COR-L47 (cell line): ENCODE results near the gene CLEC4E.
"Not testable (repeated sequence)": the region's sequence is repeated elsewhere in the genome, so short reads cannot be mapped to it uniquely, and the experiment has no call there.

ENCODE experiments used
- DNase-seq: peaks from one replicate; lab custom pipeline; 2025; lab: John Stamatoyannopoulos, UW

The CLEC4E gene, protein sequence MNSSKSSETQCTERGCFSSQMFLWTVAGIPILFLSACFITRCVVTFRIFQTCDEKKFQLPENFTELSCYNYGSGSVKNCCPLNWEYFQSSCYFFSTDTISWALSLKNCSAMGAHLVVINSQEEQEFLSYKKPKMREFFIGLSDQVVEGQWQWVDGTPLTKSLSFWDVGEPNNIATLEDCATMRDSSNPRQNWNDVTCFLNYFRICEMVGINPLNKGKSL

DNA sequence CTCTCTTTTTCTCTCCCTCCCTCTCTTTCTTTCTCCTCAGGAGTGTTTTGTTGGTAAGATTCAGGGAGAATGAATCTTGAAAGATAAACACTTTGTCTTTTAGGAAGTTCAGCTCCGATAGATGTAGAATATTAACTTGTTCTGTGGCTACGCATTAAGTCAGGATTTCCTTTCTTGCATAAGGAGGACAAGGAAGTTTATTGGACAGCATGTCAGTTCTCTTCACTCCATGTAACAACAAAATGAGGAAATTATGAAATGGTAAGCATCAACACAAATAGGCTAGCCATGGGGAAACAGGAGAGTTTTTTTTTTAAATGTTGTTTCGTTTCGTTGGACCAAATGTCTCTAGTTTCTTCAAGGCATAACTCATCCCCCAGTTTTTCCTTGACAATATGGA, at the start of gene CLEC4E:
Gene CLEC4E, minus strand, starts transcription at position 75 of the 400 bp plus-strand sequence. CDS start 108 bp downstream, outside the sequence.
- DNase-seq: not testable (repeated sequence)

DNA sequence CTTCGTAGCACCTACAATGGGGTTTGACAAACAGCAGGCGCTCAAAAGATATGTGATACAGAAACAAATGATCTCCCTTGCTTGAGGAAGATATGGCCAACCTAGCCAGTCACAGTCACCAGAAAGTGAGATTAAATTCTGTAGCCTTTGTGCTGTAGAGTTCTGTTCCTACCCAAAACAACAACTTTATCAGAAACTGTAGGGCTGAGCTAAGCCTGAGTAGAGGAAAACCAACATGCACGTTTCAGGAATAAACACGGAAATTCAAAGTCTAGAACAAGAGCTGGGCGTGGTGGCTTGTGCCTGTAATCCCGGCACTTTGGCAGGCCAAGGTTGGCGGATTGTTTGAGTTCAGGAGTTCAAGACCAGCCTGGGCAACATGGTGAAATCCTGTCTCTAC, 49.0 kb upstream of the CLEC4E start:
- DNase-seq: no peak

DNA sequence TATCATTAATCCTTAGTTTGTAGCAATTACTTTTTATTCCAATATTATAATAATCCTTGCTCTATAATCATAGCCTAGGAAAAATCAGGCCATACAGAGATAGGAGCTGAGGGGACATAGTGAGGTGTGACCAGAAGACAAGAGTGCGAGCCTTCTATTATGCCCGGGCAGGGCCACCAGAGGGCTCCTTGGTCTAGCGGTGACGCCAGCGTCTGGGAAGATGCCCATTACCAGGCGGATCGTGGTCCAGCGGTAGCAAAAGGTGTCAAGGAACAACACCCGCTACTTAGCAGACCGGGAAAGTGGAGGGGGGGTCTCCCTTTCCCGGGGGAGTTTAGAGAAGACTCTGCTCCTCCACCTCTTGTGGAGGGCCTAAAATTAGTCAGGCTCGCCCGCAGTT, 43.8 kb upstream of the CLEC4E start:
- not testable (repeated sequence) for DNase-seq

DNA sequence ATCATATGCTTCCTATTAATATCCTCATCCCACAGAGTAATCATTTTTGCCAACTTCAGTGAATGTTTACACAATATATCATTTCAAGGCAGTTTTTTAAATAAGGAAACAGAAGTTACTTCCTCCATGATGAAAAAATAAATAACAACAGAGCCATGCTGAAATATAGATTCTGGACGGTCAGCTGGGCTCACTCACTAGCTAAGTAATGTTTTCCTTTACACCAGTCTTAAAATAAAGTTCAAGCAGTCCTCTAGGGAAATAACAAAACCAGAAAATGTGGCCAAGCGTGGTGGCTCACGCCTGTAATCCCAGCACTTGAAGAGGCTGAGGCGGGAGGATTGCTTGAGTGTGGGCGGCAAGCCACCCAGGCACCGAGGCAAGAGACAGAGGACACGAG, 43.3 kb upstream of the CLEC4E start:
- DNase-seq: no peak

DNA sequence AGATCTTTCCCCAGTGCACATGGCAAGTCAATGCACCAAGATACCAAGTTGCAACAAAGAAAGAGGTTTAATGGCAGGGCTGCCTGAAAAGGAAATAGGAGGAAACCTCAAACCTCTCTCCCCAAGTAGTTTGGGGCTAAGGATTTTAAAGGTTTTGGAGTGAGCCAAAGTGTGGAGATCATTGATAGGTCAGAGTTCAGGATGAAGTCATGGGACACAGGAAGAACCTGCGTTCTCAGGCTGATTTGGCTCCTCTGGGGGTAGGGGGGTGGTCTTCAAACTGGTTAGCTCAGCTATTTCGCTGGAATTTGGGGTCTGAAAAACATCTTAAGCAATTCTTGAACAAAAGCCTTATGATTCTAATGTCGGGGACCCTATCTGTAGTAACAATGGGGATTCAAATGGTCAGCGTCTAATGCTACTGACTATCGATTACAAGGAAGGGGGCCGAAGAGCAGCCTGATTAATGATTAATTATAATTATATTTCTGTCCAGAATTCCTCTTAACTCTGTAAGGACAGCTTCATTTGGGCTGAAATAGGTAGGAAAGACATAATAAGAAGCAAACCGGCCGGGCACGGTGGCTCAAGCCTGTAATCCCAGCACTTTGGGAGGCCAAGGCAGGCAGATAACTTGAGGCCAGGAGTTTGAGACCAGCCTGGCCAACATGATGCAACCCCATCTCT, 40.5 kb upstream of the CLEC4E start:
- DNase-seq: no peak

DNA sequence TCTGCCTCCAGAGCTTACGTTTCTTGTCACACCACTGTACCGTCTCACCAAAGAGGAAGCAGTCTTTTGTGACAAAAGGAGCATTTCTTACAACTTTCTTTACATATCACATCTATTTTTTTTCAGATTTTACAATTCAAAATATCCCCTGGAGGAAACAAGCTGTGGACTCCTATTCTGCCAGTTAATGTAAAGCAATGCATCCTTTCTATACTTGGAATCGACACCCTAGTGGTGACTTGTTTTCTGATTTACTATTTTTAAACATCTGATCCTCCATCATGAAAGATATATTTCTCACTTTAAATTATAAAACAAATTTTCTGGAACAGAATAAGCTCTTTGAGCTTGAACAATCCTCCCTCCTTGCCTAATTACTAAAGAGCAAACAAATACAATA, 37.2 kb upstream of the CLEC4E start:
- DNase-seq: no peak

DNA sequence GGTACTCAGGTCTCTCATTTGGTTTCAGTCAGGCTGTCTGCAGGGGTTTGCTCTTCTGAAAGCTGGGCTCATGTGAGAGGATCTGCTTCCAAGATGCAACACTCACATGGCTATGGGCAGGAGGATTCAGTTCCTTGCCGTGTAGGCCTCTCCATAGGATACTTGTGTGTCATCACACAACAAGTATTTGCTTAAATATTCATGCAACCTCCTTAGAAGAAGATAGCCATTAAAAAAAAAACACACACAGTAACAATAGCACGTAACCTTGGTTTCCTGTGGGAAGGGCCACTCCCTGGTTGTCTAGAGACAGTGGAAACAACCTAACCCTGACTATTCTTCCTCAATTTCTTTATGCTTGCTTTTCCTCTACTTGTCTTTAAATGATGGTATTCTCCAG, 31.8 kb upstream of the CLEC4E start:
- DNase-seq: no peak

DNA sequence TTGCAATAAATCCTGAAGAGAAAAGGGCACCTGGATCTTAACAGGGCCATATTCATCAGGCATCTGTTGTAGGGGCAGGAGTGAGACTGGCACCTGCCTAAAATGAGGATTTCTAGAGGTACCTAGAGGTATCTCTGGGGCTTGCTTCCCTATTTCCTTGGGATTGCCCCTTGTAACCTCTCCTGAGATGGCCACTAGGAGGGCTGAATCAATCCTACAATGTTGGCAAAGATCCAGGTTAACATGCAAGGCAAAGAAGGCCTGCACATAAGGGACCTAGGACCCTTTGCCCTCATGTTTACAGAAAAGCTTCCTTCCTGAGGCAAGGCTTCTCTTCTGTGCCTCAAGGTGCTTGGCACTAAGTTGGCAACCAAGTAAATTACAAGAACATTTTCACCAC, 25.8 kb upstream of the CLEC4E start:
- DNase-seq: no peak

DNA sequence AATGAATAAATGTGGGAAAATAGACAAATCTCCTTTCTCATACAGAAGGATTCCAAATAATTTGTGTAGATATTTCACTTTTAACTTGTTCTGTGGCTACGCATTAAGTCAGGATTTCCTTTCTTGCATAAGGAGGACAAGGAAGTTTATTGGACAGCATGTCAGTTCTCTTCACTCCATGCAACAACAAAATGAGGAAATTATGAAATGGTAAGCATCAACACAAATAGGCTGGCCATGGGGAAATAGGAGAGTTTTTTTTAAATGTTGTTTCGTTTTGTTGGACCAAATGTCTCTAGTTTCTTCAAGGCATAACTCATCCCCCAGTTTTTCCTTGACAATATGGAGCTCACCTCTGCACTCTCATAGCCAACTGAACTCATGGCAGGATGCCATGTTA, 25.3 kb upstream of the CLEC4E start:
- not testable (repeated sequence) for DNase-seq

DNA sequence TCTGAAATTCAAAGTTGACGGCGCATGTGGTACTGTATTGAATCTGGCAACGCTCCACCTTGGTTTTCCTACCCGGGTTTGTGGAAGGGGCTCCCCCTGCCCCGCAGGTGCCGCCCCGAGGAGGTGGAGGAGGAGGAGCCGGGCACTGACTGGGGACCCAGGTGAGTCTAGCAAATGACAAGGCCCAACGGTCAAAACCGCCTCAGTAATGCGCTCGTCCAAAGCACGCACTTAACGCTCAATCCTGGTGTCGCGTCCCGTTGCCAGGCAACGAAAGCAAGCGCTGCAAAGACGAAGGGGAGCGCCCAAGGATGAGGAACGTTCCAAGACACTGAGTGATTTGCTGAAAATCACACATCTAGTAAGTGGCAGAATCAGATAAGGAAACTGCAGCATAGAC, 24.0 kb upstream of the CLEC4E start:
- no peak for DNase-seq

DNA sequence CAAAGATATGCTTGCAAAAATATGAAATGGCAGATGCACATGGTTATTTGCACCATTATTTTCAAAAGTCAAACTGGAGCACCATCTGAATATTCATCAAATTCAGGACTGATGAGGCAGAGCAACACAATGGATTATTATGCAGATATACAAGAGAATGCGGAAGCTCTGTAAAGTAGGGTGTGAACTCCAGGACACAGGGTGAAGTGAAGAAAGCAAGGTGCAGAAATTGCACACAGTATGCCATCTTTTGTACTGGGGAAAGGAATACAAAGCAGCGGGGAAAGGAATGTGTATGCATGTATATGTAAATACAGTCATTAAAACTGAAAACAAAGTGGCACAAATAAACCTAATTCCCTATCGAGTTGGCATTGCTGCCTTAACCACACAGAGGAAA, 22.7 kb upstream of the CLEC4E start:
- DNase-seq: no peak

DNA sequence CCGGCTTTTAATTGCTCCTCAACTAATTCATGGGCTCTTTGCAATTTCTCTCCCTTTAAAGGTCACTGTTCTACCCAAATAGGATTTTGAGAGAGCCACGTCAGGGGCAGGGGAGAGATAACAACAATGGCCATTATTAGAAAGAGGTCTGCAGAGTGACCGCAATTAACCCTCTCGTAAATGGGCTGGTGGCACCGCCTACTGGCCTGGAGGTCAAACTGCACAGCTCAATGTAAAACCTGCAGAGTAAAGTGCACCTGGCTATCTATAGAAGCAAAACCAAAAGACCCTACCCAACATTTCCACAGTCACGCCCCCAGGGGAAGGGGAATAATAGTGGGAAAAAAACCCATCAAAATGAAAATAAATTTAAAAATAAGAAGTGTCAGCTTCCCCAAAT, 21.6 kb upstream of the CLEC4E start:
- DNase-seq: no peak

DNA sequence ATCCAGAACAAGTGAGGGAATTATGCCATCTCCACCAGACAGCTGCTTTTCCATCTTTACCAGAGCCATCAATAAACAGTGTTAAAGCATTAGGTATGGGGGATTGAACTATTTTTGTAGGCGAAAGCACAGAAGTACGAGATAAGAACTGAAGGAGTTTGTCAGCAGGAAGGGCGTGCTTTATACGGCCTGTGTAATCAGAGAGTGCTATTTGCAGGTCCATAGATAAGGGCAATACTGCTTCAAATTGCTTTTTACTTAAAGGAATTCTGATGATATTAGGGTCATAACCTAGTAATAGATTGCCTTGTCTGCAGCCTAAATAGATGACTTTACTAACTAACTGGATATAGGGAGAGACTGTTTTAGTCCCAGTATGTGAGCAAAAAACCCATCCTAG, 20.3 kb upstream of the CLEC4E start:
- no peak for DNase-seq

DNA sequence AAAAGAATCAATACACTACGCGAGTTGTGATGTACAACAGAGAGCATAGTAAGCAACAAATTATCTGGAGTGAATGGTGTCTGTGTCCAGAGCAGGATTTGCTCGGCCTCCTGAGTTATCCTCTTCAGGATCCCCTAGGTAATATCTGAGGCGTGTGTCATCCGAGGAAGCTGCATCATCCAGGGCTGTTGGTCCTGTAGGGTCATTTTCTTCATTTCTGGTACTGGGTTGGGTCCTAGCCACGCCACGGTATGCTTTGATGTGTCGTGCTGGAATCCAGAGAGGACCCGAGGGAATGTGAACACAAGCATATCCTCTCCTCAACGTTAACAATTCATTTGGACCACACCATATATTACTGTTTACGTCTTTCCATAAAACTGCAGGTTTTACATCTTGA, 19.0 kb upstream of the CLEC4E start:
- DNase-seq: no peak

DNA sequence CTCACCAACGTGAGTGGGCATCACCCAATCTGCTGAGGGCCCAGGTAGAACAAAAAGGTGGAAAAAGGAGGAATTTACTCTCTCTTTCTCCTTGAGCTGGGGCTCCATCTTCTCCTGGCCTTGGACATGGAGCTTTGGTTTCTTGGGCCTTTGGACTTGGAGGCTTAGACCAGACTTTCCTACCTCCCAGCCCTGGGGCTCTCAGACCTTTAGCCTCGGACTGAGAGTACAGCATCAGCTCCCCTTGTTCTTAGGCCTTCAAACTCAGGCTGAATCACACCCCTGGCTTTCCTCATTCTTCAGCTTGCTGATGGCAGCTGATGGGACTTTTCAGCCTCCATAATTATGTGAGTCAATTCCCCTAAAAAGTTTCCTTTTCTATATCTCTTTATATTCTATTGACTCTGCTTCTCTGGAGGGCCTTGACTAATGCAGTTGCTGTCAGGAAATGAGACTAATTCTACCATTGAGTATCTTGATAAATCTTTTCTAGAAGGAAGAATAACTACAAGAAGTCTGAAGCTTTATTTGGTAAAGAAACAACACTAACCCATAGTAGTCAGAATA, 15.9 kb upstream of the CLEC4E start:
- DNase-seq: no peak

DNA sequence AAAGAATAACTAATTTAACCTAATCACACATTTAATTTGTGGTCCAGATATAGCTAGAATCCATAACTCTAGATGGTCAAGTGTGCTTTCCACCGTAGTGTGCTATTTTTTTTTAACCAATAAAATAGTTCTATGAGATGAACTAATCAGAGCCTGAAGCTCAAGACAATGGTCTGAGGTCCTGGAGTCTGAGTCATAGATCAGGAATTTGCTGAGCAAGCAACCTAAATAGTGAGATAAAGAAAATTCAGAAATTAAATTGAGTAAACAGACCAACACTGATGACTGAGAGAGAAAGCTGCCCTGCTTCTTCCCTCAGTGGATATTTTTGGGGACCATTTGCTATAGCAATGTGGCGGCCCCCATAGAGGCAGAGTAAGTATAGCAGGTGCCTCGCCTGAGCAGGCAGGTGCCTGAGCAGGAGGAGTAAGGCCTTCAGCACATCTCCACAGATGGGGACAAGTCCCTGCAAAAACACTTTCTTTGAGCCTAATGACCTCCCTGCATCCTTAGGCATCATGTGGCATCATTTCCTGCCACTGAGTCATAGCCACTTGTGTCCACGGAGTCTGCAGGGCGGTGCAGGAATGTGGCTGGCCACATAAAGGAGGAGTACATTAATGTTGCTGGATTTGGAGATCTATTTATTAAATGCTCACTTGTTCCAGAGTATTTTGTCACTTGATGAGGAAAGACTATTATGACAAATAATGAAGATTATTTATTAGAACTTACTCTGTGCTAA, 13.9 kb upstream of the CLEC4E start:
- no peak for DNase-seq

DNA sequence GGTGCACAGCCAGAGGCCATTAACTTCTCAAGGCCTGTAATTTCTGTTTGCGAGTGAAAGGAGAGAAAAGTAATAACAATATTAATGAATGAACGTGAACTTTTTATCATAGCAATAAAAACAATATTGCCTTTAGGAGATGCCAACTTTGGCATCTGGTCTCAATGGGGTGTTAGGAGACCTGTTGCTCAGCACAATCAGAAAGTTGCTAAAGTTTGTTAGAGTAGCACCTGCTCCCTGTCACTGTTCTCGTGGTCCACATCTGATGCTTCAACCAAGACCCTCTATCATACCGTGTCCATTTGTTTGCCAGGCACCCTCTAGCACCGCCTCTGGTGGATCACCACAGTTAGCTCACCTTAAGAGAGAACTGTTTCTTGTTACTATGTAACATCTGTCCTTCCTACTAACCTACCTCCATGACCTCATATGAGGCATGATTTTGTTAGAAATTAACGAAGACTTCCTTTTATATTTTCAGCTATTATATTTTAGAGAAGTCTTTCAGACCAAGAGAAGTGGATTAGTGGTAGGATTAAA, 12.5 kb upstream of the CLEC4E start:
- no peak for DNase-seq

DNA sequence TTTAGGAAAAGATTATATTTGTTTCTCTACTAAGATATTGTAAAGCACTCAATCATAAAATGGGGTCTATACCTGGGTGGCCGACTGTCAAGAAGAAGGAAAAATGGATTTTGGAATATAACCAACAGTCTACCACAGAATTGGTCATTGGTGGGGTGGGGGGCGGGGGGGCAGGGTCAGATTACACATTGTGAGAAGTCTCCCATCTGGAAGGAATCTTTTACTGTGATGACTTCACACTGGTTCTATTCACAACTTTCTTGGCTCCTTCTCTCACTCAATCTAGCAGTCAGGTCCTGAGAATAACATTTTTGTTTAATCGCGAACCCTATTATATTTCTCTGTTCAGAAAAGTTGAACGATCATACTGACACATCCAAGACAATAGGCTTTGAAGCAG, 8.7 kb upstream of the CLEC4E start:
- DNase-seq: no peak

DNA sequence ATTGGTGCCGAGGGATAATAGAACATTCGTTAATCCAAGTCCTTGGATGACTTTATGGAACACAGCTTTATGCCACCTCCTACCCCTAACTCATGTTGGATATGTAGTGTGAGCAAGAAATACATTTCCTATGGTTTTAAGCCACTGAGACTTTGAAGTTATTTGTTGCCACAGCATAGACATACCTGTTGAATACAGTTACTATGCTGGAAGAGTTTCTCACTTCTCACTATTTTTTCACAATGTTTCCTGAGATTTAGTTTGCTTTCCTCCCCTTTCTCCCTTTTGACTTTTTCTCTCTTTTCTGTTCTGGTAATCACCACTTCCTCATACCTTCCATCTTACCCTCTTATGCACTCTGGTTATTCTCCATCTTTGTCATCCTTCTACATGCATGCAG, 7.5 kb upstream of the CLEC4E start:
- DNase-seq: no peak

DNA sequence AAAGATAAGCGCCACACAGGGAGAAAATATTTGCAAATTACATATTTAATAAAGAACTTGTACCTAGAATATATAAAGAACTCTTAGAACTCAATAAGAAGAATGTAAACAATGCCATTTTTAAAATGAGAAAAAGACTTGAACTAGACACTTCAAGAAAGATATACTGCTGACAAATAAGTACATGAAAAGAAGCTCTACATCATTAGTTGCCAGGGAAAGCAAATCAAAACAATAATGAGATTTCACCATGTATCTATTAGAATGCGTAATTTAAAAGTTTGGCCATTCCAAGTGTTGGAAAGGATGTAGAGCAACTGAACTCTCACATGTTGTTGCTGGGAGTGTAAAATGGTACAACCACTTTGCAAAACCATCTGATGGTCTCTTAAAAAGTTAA, 6.9 kb upstream of the CLEC4E start:
- no peak for DNase-seq

DNA sequence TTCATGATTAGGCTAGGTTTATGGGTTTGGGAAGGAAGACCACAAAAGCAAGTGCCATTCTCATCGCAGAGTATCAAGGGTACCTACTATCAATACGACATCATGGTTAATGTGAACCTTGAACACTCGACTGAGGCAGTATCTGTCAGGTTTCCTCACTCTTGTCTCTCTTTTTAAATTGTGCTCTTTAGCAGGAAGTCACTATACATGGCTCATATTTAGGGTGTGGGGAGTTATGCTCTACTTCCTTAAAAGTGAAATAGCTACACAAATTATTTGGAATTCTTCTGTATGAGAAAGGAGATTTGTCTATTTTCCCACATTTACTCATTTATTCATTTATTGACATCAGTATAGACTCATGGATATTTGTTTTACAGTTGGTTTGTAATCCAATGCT, 5.9 kb upstream of the CLEC4E start:
- no peak for DNase-seq

DNA sequence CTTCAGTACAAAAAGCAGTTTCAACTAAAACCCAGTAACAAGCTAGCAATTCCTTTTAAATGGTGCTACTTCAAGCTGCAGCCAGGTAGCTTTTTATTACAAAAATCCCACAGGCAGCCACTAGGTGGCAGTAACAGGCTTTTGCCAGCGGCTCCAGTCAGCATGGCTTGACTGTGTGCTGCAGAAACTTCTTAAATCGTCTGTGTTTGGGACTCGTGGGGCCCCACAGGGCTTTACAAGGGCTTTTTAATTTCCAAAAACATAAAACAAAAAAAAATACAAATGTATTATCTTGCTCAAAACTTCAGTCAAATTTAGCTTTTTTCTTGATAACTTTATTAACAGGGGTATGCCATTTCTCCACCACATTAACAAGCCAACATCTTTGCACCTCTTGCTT, 3.6 kb upstream of the CLEC4E start:
- DNase-seq: no peak

DNA sequence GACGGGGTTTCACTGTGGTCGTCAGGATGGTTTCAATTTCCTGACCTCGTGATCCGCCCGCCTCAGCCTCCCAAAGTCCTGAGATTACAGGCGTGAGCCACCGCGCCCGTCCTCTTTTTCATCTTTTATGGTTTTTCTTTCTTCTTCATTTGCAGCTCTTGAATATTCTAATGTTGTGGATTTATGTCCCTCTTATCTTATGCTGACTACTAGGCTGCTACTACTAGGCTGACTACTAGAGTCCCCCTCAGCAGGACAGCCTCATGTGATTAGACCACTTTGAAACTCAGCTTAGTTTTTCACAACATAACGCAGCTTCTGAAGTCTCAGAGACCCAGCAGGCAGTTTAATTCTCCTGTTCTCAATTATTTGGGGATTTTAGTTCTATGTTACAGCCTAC, 857 bp upstream of the CLEC4E start:
- DNase-seq: no peak
